ENCODE results near the gene PLCXD3.

The PLCXD3 gene

DNA sequence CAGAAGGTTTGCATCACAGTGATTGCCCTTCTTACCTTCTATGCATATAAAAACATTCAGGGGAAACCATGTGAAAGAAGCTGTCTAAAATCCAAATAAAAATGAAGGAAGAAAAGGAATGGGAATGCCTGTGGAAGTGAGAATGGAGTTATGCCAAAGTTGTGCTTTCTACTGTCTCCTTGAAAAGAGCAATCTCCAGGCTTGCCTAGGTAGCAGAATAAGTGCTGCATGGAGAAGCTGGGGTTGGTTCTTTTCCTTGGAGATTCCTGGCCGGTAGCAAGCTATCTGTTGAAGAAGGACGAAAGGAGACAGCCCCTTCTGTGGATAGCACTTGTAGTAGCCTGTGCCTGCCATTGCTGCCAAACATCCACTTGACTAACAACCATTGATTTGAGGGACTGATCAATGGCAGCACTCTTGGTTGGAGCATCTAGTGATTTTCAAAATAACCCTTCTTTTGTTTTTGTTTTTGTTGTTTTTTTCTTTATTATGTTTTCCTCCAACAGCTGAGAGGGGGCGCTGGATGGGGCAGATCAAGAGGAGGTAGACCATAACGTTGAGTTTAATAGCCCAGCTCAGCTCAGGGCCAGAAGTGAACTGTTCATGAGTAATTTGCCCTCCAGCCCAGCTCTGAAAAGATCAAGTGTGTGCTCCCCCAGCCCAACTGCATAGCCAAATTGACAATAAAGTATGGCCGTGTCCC, 1.6 kb downstream of the PLCXD3 start:
- no peak overlapping the region for H2AFZ ChIP-seq (ENCODE audit: low read depth, low read length)
- no peak overlapping the region for H3K4me2 ChIP-seq (ENCODE audit: low read length)

DNA sequence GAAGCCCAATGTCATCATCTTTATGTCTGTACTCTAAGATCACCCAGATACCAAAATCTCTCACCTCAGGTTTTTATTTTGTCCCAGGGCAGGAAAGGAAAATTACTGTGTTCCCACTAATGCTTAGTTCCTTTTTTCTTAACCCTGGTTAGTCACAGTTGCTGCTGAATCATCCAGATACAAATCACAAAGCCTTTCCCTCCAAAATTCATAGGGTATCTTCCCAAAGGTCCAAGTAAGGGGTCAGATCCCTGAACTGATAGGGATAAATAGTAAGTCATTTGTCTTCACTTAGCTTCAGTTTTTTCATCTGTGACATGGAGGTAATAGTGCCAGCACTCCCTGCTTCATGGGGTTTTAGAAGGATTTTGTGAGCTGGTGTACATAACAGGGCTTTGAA, 2.2 kb downstream of the PLCXD3 start:
- TF ChIP-seq EZH2phosphoT487 (IDR thresholded peaks at IDR 0.05; ENCODE audit: low read depth): no peak
- TF ChIP-seq, protein P1, sequence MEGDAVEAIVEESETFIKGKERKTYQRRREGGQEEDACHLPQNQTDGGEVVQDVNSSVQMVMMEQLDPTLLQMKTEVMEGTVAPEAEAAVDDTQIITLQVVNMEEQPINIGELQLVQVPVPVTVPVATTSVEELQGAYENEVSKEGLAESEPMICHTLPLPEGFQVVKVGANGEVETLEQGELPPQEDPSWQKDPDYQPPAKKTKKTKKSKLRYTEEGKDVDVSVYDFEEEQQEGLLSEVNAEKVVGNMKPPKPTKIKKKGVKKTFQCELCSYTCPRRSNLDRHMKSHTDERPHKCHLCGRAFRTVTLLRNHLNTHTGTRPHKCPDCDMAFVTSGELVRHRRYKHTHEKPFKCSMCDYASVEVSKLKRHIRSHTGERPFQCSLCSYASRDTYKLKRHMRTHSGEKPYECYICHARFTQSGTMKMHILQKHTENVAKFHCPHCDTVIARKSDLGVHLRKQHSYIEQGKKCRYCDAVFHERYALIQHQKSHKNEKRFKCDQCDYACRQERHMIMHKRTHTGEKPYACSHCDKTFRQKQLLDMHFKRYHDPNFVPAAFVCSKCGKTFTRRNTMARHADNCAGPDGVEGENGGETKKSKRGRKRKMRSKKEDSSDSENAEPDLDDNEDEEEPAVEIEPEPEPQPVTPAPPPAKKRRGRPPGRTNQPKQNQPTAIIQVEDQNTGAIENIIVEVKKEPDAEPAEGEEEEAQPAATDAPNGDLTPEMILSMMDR (IDR thresholded peaks at IDR 0.05; ENCODE audit: low read depth, low read length): no peak
- no peak overlapping the region for H3K27ac ChIP-seq (ENCODE audit: low read length)
- no peaks in the 10 kb centered on the region for H3K36me3 ChIP-seq (replicated peaks; ENCODE audit: low read depth, low read length)
- H3K9ac ChIP-seq (ENCODE audit: low read length): no peak overlapping the region
- H4K20me1 ChIP-seq (ENCODE audit: insufficient read depth, low read length): no peaks in the 10 kb centered on the region
- H3K4me3 ChIP-seq (ENCODE audit: low read length): no peak overlapping the region
- no peaks in the 10 kb centered on the region for H3K27me3 ChIP-seq (ENCODE audit: low read depth, low read length)
- H3K9me3 ChIP-seq (ENCODE audit: insufficient read depth, low read length): no peaks in the 10 kb centered on the region
- H3K4me1 ChIP-seq (ENCODE audit: low read length): no peaks in the 10 kb centered on the region
- H2AFZ ChIP-seq (ENCODE audit: low read depth, low read length): no peak overlapping the region
- H3K79me2 ChIP-seq (ENCODE audit: low read length): no peaks in the 10 kb centered on the region
- no peak overlapping the region for H3K4me2 ChIP-seq (ENCODE audit: low read length)

More for the DNA sequence above, 1.6 kb downstream of the PLCXD3 start:
- no peaks in the 10 kb centered on the region for H3K9me3 ChIP-seq (ENCODE audit: insufficient read depth, low read length)
- no peaks in the 10 kb centered on the region for H3K27me3 ChIP-seq (ENCODE audit: low read depth, low read length)
- H3K4me3 ChIP-seq (ENCODE audit: low read length): no peak overlapping the region
- H3K79me2 ChIP-seq (ENCODE audit: low read length): no peaks in the 10 kb centered on the region
- no peaks in the 10 kb centered on the region for H3K4me1 ChIP-seq (ENCODE audit: low read length)
- no peaks in the 10 kb centered on the region for H4K20me1 ChIP-seq (ENCODE audit: insufficient read depth, low read length)
- TF ChIP-seq EZH2phosphoT487 (IDR thresholded peaks at IDR 0.05; ENCODE audit: low read depth): no peak
- TF ChIP-seq, protein P1 (IDR thresholded peaks at IDR 0.05; ENCODE audit: low read depth, low read length): no peak
- H3K27ac ChIP-seq (ENCODE audit: low read length): no peak overlapping the region
- H3K36me3 ChIP-seq (replicated peaks; ENCODE audit: low read depth, low read length): no peaks in the 10 kb centered on the region
- no peak overlapping the region for H3K9ac ChIP-seq (ENCODE audit: low read length)

DNA sequence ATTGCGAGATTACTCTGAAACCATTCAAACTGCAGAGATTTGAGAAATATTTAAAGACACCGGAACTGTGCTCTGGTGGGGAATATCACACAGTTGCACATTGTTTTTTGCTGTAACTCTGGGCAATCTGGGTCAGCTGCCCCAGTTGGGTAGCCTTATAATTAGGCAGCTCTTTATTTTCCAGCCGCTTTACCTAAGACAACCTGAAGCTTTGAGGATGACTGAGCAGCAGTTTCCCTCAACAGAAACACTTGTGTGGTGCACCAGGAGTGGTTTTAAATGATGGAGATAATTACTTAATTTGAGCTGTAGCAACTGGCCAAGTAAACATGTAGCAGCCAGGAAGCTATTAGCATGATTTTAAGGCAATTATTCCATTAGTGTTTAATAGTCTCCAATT, 2.9 kb downstream of the PLCXD3 start:
- TF ChIP-seq, protein P1 (IDR thresholded peaks at IDR 0.05; ENCODE audit: low read depth, low read length): no peak
- no peak for TF ChIP-seq EZH2phosphoT487 (IDR thresholded peaks at IDR 0.05; ENCODE audit: low read depth)
- no peaks in the 10 kb centered on the region for H3K36me3 ChIP-seq (replicated peaks; ENCODE audit: low read depth, low read length)
- H3K4me1 ChIP-seq (ENCODE audit: low read length): no peaks in the 10 kb centered on the region
- H3K27me3 ChIP-seq (ENCODE audit: low read depth, low read length): no peaks in the 10 kb centered on the region
- H2AFZ ChIP-seq (ENCODE audit: low read depth, low read length): no peak overlapping the region
- no peak overlapping the region for H3K4me3 ChIP-seq (ENCODE audit: low read length)
- H3K79me2 ChIP-seq (ENCODE audit: low read length): no peaks in the 10 kb centered on the region
- H3K9ac ChIP-seq (ENCODE audit: low read length): no peak overlapping the region
- H4K20me1 ChIP-seq (ENCODE audit: insufficient read depth, low read length): no peaks in the 10 kb centered on the region
- no peak overlapping the region for H3K4me2 ChIP-seq (ENCODE audit: low read length)
- no peaks in the 10 kb centered on the region for H3K9me3 ChIP-seq (ENCODE audit: insufficient read depth, low read length)
- H3K27ac ChIP-seq (ENCODE audit: low read length): no peak overlapping the region

DNA sequence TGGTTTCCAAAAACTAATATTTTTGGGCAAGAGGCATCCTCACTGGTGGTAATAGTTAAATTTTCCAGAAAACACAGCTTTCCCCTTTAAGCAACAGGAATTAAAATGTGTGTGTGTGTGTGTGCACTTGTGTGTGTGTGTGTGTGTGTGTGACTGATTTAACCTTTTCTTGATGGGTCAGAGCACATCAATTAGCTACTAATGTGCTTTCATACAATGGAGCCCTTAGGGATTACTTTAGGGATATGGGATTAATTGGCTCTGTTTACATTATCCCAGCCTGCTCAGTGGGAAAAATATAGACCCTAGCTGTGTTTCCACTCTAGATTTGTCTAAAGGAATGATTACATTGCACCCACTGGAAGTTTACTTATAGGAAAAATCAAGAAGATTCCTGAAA, 6.5 kb downstream of the PLCXD3 start:
- Histone ChIP-seq H3K4me1 (ENCODE audit: low read length) (no peaks in the 10 kb centered on the region), H3K4me3 (ENCODE audit: low read length) (no peak overlapping the region), H3K36me3 (replicated peaks; ENCODE audit: low read depth, low read length) (no peaks in the 10 kb centered on the region), H3K4me2 (ENCODE audit: low read length) (no peak overlapping the region), H4K20me1 (ENCODE audit: insufficient read depth, low read length) (no peaks in the 10 kb centered on the region), H3K9ac (ENCODE audit: low read length) (no peak overlapping the region), H3K9me3 (ENCODE audit: insufficient read depth, low read length) (no peaks in the 10 kb centered on the region), H3K27me3 (ENCODE audit: low read depth, low read length) (no peaks in the 10 kb centered on the region), H2AFZ (ENCODE audit: low read depth, low read length) (no peak overlapping the region), H3K79me2 (ENCODE audit: low read length) (no peaks in the 10 kb centered on the region), H3K27ac (ENCODE audit: low read length) (no peak overlapping the region)
- TF ChIP-seq, protein P1 (IDR thresholded peaks at IDR 0.05; ENCODE audit: low read depth, low read length): no peak
- no peak for TF ChIP-seq EZH2phosphoT487 (IDR thresholded peaks at IDR 0.05; ENCODE audit: low read depth)
